Esophagus muscularis mucosa (tissue), 3 donors: ENCODE data around the gene GPC5.

Experiments used
- POLR2A ChIP-seq: fragments of 450-650 bp; IDR thresholded peaks from one replicate; pipeline ENCODE4 v1.6.1; 2017; ENCODE audit warnings: antibody characterized with exemption, moderate library complexity, mild to moderate bottlenecking, low read depth
- POLR2AphosphoS5 ChIP-seq, 2 donors: sonication (generic); formaldehyde crosslinking; IDR thresholded peaks; one replicate each; pipeline ENCODE4 v1.6.1; 2017; ENCODE audit warnings: antibody characterized with exemption in 2 of 2
- TF ChIP-seq, protein P1 (sequence below), 3 experiments: fragments of 200-600 bp in 2 of 3; fragments of 450-650 bp in 1 of 3; sonication (generic) in 2 of 3; IDR thresholded peaks; one replicate each; pipeline ENCODE4 v1.5.1; 2017 to 2019; ENCODE audit warnings: antibody characterized with exemption in 3 of 3, mild to moderate bottlenecking in 2 of 3, moderate library complexity in 1 of 3

DNA sequence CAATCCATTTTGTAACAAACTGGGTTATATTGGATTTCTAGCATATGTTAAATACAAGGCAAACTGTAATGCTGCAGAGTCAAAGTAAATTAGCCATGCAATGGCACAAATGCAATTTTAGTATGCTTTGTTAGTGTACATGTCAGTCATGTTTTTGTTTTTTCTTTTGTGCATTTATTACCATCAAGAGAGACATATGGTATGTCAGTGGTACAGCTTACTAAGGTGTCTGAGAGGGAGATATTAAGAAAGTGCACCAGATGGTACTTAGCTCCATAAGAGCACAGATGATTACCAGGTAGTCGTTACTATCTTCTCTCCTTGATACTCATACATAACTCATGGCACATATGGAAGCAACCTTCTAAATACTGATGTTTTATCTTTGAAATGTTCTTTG lies 550.3 kb downstream of the GPC5 start:
- TF ChIP-seq, protein P1, sequence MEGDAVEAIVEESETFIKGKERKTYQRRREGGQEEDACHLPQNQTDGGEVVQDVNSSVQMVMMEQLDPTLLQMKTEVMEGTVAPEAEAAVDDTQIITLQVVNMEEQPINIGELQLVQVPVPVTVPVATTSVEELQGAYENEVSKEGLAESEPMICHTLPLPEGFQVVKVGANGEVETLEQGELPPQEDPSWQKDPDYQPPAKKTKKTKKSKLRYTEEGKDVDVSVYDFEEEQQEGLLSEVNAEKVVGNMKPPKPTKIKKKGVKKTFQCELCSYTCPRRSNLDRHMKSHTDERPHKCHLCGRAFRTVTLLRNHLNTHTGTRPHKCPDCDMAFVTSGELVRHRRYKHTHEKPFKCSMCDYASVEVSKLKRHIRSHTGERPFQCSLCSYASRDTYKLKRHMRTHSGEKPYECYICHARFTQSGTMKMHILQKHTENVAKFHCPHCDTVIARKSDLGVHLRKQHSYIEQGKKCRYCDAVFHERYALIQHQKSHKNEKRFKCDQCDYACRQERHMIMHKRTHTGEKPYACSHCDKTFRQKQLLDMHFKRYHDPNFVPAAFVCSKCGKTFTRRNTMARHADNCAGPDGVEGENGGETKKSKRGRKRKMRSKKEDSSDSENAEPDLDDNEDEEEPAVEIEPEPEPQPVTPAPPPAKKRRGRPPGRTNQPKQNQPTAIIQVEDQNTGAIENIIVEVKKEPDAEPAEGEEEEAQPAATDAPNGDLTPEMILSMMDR (IDR thresholded peaks at IDR 0.05): no peak
- TF ChIP-seq POLR2A: no peak
- no peak for TF ChIP-seq POLR2AphosphoS5 (IDR thresholded peaks at IDR 0.05)
